NCI-H2171 treated with DMSO at 0.1 percent for 48 hours (cell line): Measurements from ENCODE around the gene TUBG2.

Experiments
- DNase-seq: peaks from one replicate; lab custom pipeline; 2025; lab: John Stamatoyannopoulos, UW

The TUBG2 gene

DNA sequence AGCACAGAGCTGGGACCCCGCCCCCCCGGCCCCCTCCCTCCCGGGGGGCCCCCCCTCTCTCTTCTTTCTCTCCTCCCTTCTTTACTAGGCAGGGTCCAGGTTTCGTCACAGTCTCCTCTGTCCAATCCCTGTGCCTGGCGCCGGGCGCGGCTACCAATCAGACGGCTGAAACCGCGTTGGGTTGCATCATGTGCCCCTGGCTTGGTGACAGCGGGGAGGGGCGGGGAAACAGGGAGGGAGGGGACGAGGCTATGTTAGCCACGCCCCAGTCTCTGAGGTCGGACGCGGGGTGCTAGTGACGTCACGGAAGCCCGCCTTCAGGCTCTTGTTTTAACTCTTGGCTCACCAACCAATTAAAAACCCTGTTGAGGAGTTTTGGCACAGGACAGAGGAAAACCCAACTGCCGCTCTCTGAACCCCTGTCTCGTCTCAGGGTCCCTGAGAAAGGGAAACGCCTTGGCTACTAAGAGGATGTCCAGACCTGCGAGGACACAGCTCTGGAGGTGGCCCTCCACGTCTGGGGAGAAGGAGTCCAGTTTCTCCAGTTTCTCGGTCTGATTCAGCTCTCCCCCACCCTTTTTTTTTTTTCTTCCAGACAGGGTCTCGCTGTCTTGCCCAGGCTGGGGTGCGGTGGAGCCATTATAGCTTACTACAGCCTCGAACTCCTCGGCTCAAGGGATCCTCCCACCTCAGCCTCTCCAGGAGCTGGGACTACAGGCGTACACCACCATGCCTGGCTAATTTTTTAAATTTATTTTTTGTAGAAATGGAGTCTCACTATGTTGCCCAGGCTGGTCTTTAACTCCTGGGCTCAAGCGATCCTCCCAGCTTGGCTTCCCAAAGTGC lies 18.2 kb downstream of the TUBG2 start:
- DNase-seq, result peak; percentile 99

DNA sequence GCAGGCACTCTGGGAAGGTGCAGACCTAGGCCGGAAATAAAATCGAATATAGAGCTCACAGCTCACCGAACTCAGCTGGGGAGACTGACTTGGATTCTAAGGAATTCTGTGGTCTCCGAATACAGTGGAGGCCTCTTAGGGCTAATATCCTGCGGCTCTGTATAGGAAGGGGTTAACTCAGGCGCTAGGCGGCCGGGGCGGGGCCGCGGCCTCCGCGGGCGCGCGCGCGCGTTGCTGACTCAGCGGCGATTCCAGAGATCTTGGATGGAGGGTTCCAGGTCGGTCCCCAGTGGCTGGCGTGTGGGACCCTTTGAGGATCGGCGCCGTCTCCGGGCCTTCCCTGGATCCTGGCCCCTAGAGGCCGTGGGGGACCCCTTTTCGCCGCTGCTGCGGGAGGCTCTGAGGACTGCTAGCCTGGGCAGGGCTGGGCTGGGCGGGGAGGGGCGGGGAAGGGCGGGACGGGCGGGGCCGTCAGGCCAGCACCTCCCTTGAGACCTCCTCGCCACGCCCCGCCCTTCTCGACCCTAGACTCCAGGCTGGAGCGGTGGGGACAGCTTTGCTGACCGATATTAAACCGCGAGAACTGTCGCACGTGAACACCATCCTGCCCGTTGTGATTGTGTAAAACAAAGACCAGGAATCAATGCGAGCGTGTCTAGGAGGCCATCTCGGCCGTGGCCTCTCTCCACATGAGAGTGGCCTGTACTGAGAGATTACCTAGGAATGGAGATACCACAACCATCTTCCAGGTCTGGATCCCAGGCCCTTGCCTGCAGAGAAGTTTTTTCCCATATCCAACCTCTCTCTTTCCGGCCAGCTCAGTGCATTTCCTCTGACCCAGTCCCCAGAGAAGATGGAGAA lies 19.1 kb downstream of the TUBG2 start:
- DNase-seq, result peak; percentile 85

DNA sequence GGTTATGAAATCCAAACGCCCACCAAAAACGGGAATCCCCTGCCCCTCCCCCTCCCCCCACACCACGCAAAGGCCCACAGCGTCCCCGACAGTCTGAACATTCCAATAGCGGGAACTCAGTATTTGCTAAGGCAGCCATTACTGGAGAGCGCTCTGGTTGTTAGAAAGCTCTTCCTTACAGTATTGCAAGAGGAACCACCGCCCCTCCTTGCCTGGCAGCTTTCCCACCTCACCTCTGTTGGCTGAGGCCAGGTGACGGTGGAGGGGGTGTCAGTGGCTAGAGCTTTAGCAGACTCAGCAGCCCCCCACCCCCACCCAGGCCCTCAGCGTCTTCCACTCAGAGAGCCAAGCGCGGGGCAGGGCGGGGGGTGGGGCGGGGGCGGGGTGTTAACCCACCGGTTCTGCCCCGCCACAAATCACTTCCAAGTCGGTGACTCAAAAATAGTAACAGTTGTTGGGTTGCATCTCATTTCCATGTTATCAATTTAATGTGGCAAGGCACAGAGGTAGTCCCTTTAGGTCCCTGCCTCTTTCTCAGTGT lies 19.9 kb downstream of the TUBG2 start:
- DNase-seq, result peak; percentile 88

DNA sequence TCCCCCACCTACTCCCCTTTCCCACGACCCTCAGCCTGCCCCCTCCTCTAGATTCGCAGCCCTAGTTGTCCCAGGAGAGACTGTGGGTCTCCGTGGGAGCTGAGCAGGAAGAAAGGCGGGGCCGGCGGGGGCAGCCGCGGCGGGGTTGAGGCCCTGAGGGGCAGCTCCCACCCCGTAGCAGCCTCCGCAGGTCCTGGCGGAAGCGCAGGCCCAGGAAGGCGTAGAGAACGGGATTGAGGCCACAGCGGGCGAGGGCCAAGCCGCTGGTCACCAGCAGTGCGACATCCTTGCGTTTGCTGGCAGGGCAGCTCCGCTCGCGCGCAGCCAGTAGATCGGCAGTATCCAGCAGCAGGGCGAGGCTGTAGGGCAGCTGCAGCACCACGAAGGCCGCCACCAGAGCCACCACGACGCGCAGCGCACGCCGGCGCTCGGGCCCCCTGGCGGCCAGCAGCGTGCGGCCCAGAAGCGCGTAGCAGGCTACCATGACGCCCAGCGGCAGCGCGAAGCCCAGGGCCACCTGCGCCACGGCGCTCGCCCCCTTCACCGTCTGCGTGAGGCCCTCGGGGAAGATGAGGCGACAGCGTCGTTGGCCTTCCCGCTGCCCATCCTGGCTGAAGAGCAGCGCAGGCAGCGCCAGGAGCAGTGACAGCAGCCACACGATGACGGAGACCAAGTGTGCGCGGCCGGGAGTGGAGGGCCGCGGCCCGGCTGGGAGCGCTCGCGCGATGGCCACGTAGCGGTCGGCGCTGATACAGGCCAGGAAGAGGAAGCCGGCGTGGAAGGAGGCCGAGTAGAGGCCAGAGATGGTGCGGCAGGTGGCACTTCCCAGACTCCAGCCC lies 20.6 kb downstream of the TUBG2 start:
- peak; percentile 85 for DNase-seq

DNA sequence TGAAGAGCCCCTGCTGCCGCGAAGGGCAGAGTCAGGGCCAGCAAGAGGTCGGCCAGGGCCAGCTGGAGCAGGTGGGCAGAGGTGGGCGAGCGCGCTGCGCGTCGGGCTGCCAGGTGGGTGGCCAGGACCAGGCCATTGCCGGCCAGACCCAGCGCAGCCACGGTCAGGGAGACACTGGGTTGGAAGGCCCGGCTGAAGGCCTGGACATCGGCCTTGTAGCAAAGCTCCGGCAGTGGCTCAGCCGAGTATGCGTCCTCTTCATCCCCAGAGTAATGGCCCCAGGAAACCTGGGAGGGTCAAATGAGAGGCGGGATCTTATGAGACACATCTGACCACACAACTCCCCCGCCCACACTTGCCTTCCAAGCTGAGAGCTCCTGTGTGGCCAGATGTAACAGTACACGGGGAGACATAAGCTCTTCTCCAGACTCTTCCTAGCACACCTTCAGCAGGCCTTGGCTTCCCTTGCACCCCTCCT lies 21.3 kb downstream of the TUBG2 start:
- no peak for DNase-seq

DNA sequence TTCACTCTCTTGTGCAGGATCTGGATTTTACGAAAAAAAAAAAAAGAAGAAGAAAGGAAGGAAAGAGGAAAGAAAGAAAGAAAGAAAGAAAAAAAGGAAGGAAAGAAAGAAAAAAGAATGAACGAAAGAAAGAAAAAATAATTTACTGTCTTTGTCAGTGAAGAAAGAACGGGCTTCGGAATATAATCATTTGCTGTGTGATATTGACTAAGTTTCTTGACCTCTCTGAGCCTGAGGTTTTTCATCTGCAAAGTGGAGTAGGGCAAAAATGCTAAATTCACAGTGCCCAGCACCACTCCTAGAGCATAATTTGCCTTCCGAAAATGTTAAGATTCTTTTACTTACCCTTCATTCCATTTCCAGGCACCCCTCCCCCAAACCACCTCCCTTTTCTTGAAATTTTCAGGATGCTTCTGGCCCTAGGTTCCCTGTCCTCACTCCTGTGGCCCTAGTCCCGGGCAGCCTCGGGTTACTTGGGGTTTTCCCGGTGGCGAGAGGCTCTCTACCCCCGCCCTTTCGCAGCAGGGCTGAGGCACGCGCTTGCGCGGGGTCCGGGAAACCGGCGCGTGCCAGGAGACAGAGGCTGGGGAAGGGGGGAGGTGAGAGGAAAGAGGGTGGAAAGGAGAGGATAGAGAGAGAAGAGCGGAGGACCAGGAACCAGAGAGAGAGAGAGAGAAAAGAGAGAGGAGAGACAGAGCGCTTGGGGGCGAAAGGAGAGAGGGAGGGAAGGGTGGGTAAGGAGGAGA lies 23.1 kb downstream of the TUBG2 start, which contains the start of gene CNTNAP1:
CNTNAP1 (plus strand) TSS at position 556 of the 746 bp plus-strand sequence. CDS start 299 bp downstream, outside the sequence.
- peak; percentile 62 for DNase-seq

DNA sequence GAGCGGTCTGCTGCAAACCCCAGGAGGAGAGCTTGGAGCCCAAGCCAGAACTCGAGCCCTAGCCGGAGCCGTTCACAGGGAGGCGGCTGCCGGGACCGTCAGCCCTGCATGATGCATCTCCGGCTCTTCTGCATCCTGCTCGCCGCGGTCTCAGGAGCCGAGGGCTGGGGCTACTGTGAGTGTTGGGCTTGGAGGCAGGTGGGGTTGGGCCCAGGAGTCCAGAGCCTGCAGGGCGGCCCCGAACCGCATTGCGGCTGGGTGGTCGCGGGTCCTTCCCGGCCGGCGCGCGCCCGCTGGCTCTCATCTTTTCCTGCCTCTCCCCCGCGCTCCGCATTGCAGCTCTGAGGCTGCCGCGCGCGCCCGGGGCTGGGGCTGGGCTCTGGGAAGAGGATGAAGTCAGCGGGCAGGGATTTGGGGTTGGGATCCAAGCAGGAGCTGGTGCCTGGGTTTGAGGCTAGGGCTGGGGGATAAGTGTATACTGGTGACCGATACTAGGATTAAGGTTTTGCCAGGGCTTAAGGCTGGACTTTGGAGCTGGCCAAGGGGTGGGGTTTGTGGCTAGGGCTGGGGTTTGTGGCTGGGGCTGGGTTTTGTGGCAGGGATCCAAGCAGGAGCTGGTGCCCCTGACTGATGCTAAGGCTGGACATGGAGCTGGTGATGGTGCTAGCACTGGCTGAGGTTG lies 23.8 kb downstream of the TUBG2 start:
- peak; percentile 24 for DNase-seq

DNA sequence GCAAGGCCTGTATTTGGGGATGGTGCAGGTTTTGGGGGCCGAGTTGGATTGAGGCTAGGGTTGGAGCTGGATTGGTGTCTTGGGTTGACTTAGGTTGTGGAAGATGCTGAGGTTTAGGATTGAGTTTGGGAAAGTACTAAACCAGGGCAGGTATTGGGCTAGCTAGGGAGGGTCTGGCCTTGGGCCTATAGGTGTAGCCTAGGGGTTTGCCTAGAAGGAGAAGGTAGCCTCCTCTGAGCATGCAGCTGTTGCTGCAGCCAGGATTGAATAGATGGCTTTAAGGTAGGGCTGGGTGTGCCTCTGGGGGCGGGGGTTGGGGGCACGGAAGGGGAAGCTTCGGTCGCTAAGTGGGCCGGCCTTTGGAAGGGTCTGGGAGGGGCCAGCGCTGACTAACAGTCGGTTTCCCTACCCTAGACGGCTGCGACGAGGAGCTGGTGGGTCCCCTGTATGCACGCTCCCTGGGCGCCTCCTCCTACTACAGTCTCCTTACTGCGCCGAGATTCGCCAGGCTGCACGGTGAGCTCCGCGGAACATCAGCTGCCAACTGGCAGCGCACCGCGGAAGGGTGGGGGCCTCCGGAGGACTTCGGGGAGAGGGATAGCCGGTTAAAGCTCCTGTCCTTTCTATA lies 24.4 kb downstream of the TUBG2 start:
- no peak for DNase-seq

DNA sequence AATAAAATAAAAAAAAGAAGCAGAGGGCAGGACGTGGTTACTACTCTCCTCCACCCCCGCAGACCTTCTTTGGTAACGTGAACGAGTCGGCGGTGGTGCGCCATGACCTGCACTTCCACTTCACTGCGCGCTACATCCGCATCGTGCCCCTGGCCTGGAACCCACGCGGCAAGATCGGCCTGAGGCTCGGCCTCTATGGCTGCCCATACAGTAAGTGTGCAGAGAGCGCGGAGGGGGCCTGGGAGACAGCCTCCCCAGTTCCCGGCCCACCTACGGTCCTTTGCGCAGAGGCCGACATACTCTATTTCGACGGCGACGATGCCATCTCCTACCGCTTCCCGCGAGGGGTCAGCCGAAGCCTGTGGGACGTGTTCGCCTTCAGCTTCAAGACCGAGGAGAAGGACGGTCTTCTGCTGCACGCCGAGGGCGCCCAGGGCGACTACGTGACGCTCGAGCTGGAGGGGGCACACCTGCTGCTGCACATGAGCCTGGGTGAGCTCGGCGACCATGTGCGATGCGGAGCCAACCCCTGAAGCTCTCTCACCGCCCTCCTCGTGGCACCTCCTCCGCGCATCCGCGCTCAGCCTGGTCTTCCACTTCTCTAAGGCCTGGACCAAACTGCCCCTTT lies 26.0 kb downstream of the TUBG2 start:
- no peak for DNase-seq

DNA sequence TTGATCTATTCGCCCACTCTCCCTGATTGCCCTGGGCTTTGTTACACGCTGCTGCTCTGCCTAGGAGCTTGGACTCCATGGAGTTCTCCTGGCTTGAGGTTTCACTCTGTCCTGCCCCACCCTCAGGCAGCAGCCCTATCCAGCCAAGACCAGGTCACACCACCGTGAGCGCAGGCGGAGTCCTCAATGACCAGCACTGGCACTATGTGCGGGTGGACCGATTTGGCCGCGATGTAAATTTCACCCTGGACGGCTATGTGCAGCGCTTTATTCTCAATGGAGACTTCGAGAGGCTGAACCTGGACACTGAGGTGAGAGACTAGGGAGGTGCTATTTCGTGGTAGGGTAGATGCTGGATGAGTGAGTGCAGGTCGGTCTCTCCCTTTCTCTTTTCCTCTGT lies 26.7 kb downstream of the TUBG2 start:
- DNase-seq, result no peak

DNA sequence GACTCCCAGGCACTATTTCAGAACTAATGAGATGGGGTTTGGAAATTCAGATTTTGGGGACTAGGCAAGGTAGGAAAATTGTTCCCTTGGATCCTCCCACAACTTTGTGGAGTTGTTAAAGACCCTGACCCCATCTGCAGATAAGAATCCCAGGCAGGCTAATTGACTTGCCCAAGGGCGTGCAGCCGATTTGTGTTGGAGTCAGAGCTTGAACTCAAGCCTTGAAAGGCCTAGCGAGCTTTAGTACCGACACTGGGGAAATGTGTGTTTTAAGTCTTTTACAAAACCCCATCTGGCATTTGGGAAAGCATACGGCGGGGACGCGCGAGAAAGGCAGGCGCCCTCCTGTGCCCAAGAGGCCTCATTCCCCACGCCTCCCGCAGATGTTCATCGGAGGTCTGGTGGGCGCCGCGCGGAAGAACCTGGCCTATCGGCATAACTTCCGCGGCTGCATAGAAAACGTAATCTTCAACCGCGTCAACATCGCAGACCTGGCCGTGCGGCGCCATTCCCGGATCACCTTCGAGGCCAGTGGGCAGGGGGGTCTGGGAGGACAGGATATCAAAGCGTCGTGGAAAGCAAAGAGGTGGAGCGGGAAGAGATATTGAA lies 27.5 kb downstream of the TUBG2 start:
- no peak for DNase-seq

DNA sequence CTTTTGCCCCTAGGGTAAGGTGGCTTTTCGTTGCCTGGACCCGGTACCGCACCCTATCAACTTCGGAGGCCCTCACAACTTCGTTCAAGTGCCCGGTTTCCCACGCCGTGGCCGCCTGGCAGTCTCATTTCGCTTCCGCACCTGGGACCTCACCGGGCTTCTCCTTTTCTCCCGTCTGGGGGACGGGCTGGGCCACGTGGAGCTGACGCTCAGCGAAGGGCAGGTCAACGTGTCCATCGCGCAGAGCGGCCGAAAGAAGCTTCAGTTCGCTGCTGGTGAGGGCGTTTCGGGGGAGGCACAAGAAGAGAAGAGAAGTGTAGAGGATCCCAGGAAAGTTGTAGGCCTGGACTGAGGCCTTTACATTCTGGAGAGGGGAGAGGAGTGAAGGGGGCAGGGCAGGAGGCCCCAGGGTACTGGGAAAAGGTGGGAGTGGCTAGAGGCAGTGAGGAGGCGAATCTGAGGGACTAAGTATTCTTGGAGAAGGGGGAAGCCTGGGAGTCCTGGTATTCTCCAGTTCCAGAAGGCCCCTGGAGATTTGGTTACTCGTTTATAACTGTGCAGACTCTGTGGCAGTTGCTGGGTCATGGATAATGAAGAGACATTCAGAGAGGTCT lies 28.7 kb downstream of the TUBG2 start:
- no peak for DNase-seq

DNA sequence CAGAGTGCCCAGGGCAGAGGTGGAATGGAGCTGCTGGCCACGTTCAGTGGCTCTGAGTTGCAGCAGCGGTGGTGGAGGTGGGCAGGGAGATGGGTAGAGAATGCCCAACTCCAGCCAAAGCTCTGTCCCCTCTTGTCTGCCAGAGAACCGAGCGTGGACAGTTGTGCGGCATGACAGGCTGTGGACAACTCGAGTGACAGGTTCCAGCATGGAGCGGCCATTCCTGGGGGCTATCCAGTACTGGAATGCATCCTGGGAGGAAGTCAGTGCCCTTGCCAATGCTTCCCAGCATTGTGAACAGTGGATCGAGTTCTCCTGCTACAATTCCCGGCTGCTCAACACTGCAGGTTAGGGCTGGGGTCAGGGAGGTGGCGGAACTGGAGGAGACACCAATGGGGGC lies 31.5 kb downstream of the TUBG2 start:
- DNase-seq, result no peak

DNA sequence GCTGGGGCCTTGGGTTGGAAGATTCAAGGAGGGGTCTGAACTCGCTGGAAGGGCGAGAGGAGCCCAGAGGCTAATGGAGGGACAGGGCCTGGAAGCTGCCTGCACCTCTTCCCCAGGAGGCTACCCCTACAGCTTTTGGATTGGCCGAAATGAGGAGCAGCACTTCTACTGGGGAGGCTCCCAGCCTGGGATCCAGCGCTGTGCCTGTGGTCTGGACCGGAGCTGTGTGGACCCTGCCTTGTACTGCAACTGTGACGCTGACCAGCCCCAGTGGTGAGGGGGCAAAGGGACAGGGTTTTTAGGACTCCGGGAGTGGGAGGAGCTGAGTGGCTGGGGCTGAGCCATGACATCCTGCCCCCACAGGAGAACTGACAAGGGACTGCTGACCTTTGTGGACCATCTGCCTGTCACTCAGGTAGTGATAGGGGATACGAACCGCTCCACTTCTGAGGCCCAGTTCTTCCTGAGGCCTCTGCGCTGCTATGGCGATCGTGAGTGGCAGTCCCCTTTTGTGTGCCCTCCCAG lies 32.0 kb downstream of the TUBG2 start:
- DNase-seq, result no peak

DNA sequence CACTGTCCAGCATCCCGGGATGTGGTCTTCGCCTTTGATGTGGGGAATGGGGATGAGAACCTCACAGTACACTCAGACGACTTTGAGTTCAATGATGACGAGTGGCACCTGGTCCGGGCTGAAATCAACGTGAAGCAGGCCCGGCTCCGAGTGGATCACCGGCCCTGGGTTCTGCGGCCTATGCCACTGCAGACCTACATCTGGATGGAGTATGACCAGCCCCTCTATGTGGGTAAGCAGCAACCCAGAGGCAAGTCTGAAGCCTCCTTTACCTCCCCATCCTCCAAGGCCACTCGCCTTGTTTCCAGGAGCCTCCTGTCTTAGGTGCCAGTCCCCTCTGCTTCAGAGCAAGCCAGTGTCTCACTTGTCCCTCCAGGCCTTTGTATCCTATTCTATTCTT lies 33.4 kb downstream of the TUBG2 start:
- no peak for DNase-seq

DNA sequence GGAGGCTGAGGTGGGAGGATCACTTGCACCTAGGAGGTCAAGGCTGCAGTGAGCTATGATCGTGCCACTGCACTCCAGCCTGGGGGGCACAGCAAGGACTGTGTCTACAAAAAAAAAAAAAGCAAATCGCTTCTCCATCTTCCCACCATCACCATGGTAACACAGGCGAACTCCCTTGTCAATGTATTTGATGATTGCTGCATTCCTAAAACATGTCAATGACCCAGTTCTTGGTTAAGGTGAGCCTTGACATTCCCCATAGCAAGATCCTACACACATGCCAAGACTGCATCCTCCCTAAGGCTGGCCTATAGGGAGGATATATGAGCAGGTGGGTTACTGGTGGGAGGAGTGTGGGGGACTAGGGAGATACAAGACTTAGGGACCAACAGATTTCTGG lies 35.4 kb downstream of the TUBG2 start:
- DNase-seq, result no peak

DNA sequence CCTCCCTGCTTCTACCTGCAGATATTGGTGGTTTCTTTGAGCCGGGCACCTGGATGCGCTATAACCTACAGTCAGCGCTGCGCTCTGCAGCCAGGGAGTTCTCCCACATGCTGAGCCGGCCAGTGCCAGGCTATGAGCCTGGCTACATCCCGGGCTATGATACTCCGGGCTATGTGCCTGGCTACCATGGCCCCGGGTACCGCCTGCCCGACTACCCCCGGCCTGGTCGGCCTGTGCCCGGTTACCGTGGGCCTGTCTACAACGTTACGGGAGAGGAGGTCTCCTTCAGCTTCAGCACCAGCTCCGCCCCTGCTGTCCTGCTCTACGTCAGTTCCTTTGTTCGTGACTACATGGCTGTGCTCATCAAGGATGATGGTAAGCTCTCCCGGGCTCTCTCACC lies 36.4 kb downstream of the TUBG2 start:
- DNase-seq, result no peak

DNA sequence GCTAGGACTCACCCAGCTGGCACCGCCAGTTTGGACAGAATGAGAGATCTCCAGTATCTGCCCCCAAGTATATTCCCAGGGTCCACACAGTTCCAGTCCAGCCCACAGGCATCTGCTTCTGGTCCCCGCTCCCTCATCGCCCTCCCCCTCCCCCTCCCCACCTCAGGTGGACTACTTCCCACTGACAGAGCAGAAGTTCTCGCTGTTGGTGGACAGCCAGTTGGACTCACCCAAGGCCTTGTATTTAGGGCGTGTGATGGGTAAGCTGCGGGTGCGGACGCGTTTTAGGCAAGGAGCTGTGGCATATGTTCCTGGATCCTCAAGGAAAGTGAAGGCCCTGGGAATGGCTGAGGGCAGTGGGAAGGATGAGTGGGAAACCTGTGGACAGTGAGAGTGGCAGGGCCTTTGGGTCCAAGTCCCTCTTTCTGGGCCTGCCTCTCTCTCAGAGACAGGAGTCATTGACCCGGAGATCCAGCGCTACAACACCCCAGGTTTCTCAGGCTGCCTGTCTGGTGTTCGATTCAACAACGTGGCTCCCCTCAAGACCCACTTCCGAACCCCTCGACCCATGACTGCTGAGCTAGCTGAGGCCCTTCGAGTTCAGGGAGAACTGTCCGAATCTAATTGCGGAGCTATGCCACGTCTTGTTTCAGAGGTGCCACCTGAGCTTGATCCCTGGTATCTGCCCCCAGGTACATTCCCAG lies 38.2 kb downstream of the TUBG2 start:
- DNase-seq, result no peak
